MCF 10A (cell line): ENCODE data around the gene CLMN. TPM values are rescaled to one million over a fixed set of nuclear protein-coding genes. Genes with fewer than 3 reads are reported as not detected.
A peak's percentile ranks its signal among the peaks of the same experiment; 100 is the strongest.

Experiments
- BruUV-seq: library from RNA; stranded (reverse); fragments of 400-500 nt; replicated peaks from 2 replicates; lab custom pipeline; 2021; lab: Mats Ljungman, UMichigan
- CTCF ChIA-PET: fragments of 300-600 bp; sonication (Branson Sonifier 250); formaldehyde crosslinking; extraction: SDS; loops from one replicate; lab custom pipeline; 2021; ENCODE audit warnings: antibody characterized with exemption, inconsistent platforms; lab: Yijun Ruan, JAX
- POLR2A ChIA-PET: fragments of 300-600, 350-650 bp; sonication (Branson Sonifier 250); formaldehyde crosslinking; extraction: SDS; loops from one replicate; lab custom pipeline; 2020; ENCODE audit warnings: antibody characterized with exemption, inconsistent platforms; lab: Yijun Ruan, JAX
- DNase-seq: peaks from one replicate; pipeline ENCODE4 v3.0.0-alpha.2; 2018; ENCODE audit not compliant: unreplicated experiment
- H3K27ac Mint-ChIP-seq: one replicate; pipeline ENCODE4 v1.8.0; 2022; ENCODE audit warnings: mild to moderate bottlenecking, low read depth, mixed read lengths; ENCODE audit not compliant: unreplicated experiment
- H3K27me3 Mint-ChIP-seq: one replicate; pipeline ENCODE4 v1.8.0; 2022; ENCODE audit warnings: mixed read lengths; ENCODE audit not compliant: insufficient read depth, unreplicated experiment
- H3K36me3 Mint-ChIP-seq: one replicate; pipeline ENCODE4 v1.8.0; 2022; ENCODE audit warnings: mild to moderate bottlenecking, moderate library complexity, mixed read lengths; ENCODE audit not compliant: insufficient read depth, unreplicated experiment
- H3K4me1 Mint-ChIP-seq: one replicate; pipeline ENCODE4 v1.8.0; 2022; ENCODE audit warnings: mixed read lengths; ENCODE audit not compliant: insufficient read depth, unreplicated experiment
- H3K4me3 Mint-ChIP-seq: one replicate; pipeline ENCODE4 v1.8.0; 2022; ENCODE audit warnings: mild to moderate bottlenecking, moderate library complexity, mixed read lengths; ENCODE audit not compliant: unreplicated experiment
- H3K9me3 Mint-ChIP-seq: one replicate; pipeline ENCODE4 v1.8.0; 2022; ENCODE audit warnings: mixed read lengths; ENCODE audit not compliant: unreplicated experiment
- intact Hi-C: fragments of 100-400 bp; cut with micrococcal nuclease; formaldehyde crosslinking; loops from 2 replicates; pipeline ENCODE4 v1.14.1; 2022
- total RNA-seq: library from RNA; stranded (reverse); gene quantifications from 2 replicates; pipeline ENCODE4 v1.2.3, GENCODE V29; 2022
- TF ChIP-seq, protein P1 (sequence below): fragments of 200-600 bp; IDR thresholded peaks from one replicate; pipeline ENCODE4 v1.8.0; 2022; ENCODE audit warnings: antibody characterized with exemption, mild to moderate bottlenecking; ENCODE audit not compliant: unreplicated experiment

Gene CLMN
- total RNA-seq, 1 experiment from 2014 or later: 17.9 TPM

- Mint-ChIP-seq H3K4me1 (peaks cover 11% of the 10 kb centered on the region), H3K36me3 (no peaks in the 10 kb centered on the region), H3K4me3 (no peak overlapping the region), H3K27ac (no peak overlapping the region), H3K27me3 (no peaks in the 10 kb centered on the region), H3K9me3 (no peaks in the 10 kb centered on the region)
- ChIA-PET CTCF (interaction anchor here (0.6 to 0.7 kb wide), 2 partner anchors 91 to 1224 kb away, joined by 3 to 4 read pairs; no protein-coding TSS in a partner anchor), POLR2A (no interaction called here)
- TF ChIP-seq, protein P1, sequence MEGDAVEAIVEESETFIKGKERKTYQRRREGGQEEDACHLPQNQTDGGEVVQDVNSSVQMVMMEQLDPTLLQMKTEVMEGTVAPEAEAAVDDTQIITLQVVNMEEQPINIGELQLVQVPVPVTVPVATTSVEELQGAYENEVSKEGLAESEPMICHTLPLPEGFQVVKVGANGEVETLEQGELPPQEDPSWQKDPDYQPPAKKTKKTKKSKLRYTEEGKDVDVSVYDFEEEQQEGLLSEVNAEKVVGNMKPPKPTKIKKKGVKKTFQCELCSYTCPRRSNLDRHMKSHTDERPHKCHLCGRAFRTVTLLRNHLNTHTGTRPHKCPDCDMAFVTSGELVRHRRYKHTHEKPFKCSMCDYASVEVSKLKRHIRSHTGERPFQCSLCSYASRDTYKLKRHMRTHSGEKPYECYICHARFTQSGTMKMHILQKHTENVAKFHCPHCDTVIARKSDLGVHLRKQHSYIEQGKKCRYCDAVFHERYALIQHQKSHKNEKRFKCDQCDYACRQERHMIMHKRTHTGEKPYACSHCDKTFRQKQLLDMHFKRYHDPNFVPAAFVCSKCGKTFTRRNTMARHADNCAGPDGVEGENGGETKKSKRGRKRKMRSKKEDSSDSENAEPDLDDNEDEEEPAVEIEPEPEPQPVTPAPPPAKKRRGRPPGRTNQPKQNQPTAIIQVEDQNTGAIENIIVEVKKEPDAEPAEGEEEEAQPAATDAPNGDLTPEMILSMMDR: no peak
- DNase-seq: no peak
- intact Hi-C loops: no loop called here
- no TSS peak for BruUV-seq
Observed at GRCh38 chr14:95225251-95225887, 94.3 kb downstream of the CLMN start.

DNA sequence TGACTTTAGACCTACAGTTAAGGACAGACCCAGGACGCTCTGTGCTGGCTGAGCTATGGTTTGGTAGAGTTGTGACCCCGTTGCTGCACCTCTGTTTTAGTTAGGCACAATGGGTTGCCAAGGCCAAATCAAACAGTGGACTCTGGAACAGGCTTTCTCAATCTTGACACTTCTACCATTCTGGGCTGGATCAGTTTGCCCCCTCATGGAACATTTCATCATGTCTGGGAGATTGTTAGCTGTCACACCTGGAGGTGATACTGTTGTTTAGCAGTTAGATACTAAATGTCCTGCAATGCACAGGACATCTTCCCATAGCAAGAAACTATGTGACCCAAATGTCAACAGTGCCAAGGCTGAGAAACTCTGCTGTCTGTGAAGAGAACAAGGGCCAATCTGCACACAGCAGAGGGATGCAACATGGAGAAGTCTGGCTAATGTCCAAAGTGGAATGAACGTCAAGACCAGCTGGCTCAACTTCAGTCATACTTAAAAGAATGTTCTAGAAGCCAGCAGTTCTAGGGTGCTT lies 96.8 kb downstream of the CLMN start:
- BruUV-seq: no TSS peak
- DNase-seq: peak; percentile 10
- intact Hi-C loops: no loop called here
- Mint-ChIP-seq H3K27ac (no peak overlapping the region), H3K9me3 (no peaks in the 10 kb centered on the region), H3K4me1 (peaks cover 11% of the 10 kb centered on the region), H3K4me3 (no peak overlapping the region), H3K36me3 (peaks cover 14% of the 10 kb centered on the region), H3K27me3 (no peaks in the 10 kb centered on the region)
- TF ChIP-seq, protein P1: no peak
- ChIA-PET POLR2A (interaction anchor here (0.6 to 0.9 kb wide), 2 partner anchors 42 to 209 kb away, joined by 3 to 5 read pairs; no protein-coding TSS in a partner anchor), CTCF (no interaction called here)

- no peak for DNase-seq
- Mint-ChIP-seq H3K9me3 (no peaks in the 10 kb centered on the region), H3K36me3 (peaks cover 14% of the 10 kb centered on the region), H3K27me3 (no peaks in the 10 kb centered on the region), H3K27ac (no peak overlapping the region), H3K4me1 (peaks cover 11% of the 10 kb centered on the region), H3K4me3 (no peak overlapping the region)
- BruUV-seq: no TSS peak
- intact Hi-C loops: no loop called here
- ChIA-PET CTCF (interaction anchor here (0.6 kb wide), 1 partner anchor 123 kb away, joined by 3 read pairs; no protein-coding TSS in a partner anchor), POLR2A (interaction anchor here (0.6 to 0.9 kb wide), 2 partner anchors 43 to 210 kb away, joined by 3 to 5 read pairs; no protein-coding TSS in a partner anchor)
- TF ChIP-seq, protein P1: no peak
Observed at GRCh38 chr14:95222151-95222631, 97.5 kb downstream of the CLMN start.

DNA sequence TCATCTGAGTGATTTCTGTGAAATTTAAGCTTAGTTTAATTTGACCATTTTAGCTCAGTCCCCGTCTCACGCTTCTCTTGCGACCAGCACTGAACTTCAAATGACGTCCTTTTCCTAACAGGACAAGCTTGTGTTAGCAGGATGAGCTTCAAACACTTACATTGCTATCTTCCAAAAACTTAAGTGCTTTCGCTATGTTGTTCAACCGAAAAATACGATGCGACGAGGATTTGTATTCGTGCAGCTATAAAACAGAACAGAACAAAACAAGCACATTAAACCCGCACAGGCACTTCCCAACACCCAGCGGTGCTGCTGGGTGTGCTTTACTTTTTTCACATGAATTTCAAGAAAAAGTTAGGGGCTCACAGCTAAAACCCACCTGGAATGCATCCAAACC lies 98.2 kb downstream of the CLMN start:
- intact Hi-C loops: no loop called here
- no TSS peak for BruUV-seq
- Mint-ChIP-seq H3K4me1 (peaks cover 11% of the 10 kb centered on the region), H3K27ac (no peak overlapping the region), H3K36me3 (peaks cover 14% of the 10 kb centered on the region), H3K4me3 (no peak overlapping the region), H3K9me3 (no peaks in the 10 kb centered on the region), H3K27me3 (no peaks in the 10 kb centered on the region)
- POLR2A ChIA-PET: no interaction called here
- TF ChIP-seq, protein P1: no peak
- DNase-seq: no peak
- CTCF ChIA-PET: interaction anchor here (0.6 to 0.8 kb wide), 4 partner anchors 41 to 211 kb away, joined by 3 to 4 read pairs (median 3); no protein-coding TSS in a partner anchor
